GM23338 (cell line): Measurements from ENCODE around the gene SPATA31D4. TPM values are rescaled to one million over a fixed set of nuclear protein-coding genes. Genes with fewer than 3 reads are reported as not detected.

Source experiments
- ATAC-seq: fragments of 200-7000 bp; cut with Tn5 transposase; 3 replicates; pipeline ENCODE4 v1.9.1; 2020
- DNase-seq: peaks from one replicate; pipeline ENCODE4 v3.0.0-alpha.2; 2015; ENCODE audit warnings: low spot score
- H2AFZ ChIP-seq: fragments of 200-600 bp; sonication (generic); 2 replicates; pipeline ENCODE4 v1.8.0; 2016; ENCODE audit warnings: antibody characterized with exemption, mild to moderate bottlenecking, moderate library complexity
- H3F3A ChIP-seq: fragments of 200-600 bp; sonication (generic); replicated peaks from 2 replicates; pipeline ENCODE4 v1.8.0; 2017; ENCODE audit warnings: antibody characterized with exemption, mixed run types, low read depth
- H3K27ac ChIP-seq: fragments of 200-600 bp; sonication (generic); 2 replicates; pipeline ENCODE4 v1.6.1; 2016; ENCODE audit warnings: low read depth
- H3K27me3 ChIP-seq: fragments of 200-600 bp; sonication (generic); 2 replicates; pipeline ENCODE4 v1.8.0; 2016; ENCODE audit warnings: mild to moderate bottlenecking, mixed run types, moderate library complexity; ENCODE audit not compliant: insufficient read depth
- H3K36me3 ChIP-seq: fragments of 200-600 bp; sonication (generic); 2 replicates; pipeline ENCODE4 v1.8.0; 2016; ENCODE audit warnings: mild to moderate bottlenecking; ENCODE audit not compliant: insufficient read depth
- H3K4me1 ChIP-seq: fragments of 200-600 bp; sonication (generic); 2 replicates; pipeline ENCODE4 v1.8.0; 2016; ENCODE audit warnings: mild to moderate bottlenecking, moderate library complexity; ENCODE audit not compliant: insufficient read depth
- H3K4me2 ChIP-seq: fragments of 200-600 bp; sonication (generic); 2 replicates; pipeline ENCODE4 v1.7.1; 2017; ENCODE audit warnings: mixed run types
- H3K4me3 ChIP-seq: fragments of 200-600 bp; sonication (generic); 2 replicates; pipeline ENCODE4 v1.6.1; 2016; ENCODE audit warnings: mixed run types
- H3K79me2 ChIP-seq: fragments of 200-600 bp; sonication (generic); replicated peaks from 2 replicates; pipeline ENCODE4 v1.8.0; 2017; ENCODE audit warnings: mild to moderate bottlenecking; ENCODE audit not compliant: insufficient read depth
- H3K9me2 ChIP-seq: fragments of 200-600 bp; sonication (generic); 2 replicates; pipeline ENCODE4 v1.8.0; 2017; ENCODE audit not compliant: insufficient read depth
- H4K20me1 ChIP-seq: fragments of 200-600 bp; sonication (generic); replicated peaks from 2 replicates; pipeline ENCODE4 v1.8.0; 2017; ENCODE audit warnings: mild to moderate bottlenecking; ENCODE audit not compliant: insufficient read depth
- H3K27ac Mint-ChIP-seq: 2 replicates; pipeline ENCODE4 v1.8.0; 2020; ENCODE audit warnings: inconsistent platforms, mild to moderate bottlenecking, moderate library complexity, mixed read lengths
- H3K27me3 Mint-ChIP-seq: 3 replicates; pipeline ENCODE4 v1.8.0; 2022; ENCODE audit warnings: low read depth, mild to moderate bottlenecking, moderate library complexity, mixed read lengths, inconsistent platforms; ENCODE audit not compliant: insufficient read depth, poor library complexity
- H3K36me3 Mint-ChIP-seq: 3 replicates; pipeline ENCODE4 v1.8.0; 2021; ENCODE audit warnings: low read depth, mild to moderate bottlenecking, inconsistent platforms, moderate library complexity, mixed read lengths
- H3K4me1 Mint-ChIP-seq: 3 replicates; pipeline ENCODE4 v1.8.0; 2020; ENCODE audit warnings: mild to moderate bottlenecking, inconsistent platforms, mixed read lengths
- H3K4me3 Mint-ChIP-seq: 3 replicates; pipeline ENCODE4 v1.8.0; 2021; ENCODE audit warnings: moderate library complexity, mild to moderate bottlenecking, inconsistent platforms, mixed read lengths
- H3K9me3 Mint-ChIP-seq: 3 replicates; pipeline ENCODE4 v1.8.0; 2020; ENCODE audit warnings: moderate library complexity, mild to moderate bottlenecking, inconsistent platforms, mixed read lengths
- CREB1 ChIP-seq: fragments of 250-450 bp; sonication (Bioruptor Pico); IDR thresholded peaks from 2 replicates; pipeline ENCODE4 v1.5.0; 2020; ENCODE audit warnings: low read depth, mild to moderate bottlenecking, moderate library complexity
- EZH2 ChIP-seq: fragments of 200-600 bp; sonication (generic); IDR thresholded peaks from one replicate; pipeline ENCODE4 v1.8.0; 2017; ENCODE audit warnings: antibody characterized with exemption, mild to moderate bottlenecking, low read depth; ENCODE audit not compliant: unreplicated experiment
- EZH2phosphoT487 ChIP-seq: fragments of 200-600 bp; sonication (generic); IDR thresholded peaks from one replicate; pipeline ENCODE4 v1.8.1; 2018; ENCODE audit warnings: antibody characterized with exemption; ENCODE audit not compliant: unreplicated experiment
- JUNB ChIP-seq: IDR thresholded peaks from one replicate; pipeline ENCODE4 v1.6.1; 2016; ENCODE audit warnings: antibody characterized with exemption; ENCODE audit not compliant: unreplicated experiment
- NANOG ChIP-seq: IDR thresholded peaks from 2 replicates; pipeline ENCODE4 v1.6.1; 2016; ENCODE audit warnings: antibody characterized with exemption, borderline replicate concordance
- REST ChIP-seq: IDR thresholded peaks from one replicate; pipeline ENCODE4 v1.6.1; 2018; ENCODE audit warnings: antibody characterized with exemption; ENCODE audit not compliant: unreplicated experiment
- STAT1 ChIP-seq: IDR thresholded peaks from one replicate; pipeline ENCODE4 v1.6.1; 2016; ENCODE audit warnings: antibody characterized with exemption; ENCODE audit not compliant: unreplicated experiment
- ZNF114 ChIP-seq: fragments of 250-450 bp; sonication (Bioruptor Pico); IDR thresholded peaks from 2 replicates; pipeline ENCODE4 v1.5.0; 2020; ENCODE audit warnings: mild to moderate bottlenecking, moderate library complexity
- ZNF331 ChIP-seq: fragments of 250-450 bp; sonication (Bioruptor Pico); IDR thresholded peaks from 2 replicates; pipeline ENCODE4 v1.5.0; 2020; ENCODE audit warnings: low read depth, mild to moderate bottlenecking, moderate library complexity
- ZNF462 ChIP-seq: fragments of 250-450 bp; sonication (Bioruptor Pico); IDR thresholded peaks from 2 replicates; pipeline ENCODE4 v1.5.0; 2020; ENCODE audit warnings: mild to moderate bottlenecking, moderate library complexity
- polyA plus RNA-seq: library from polyadenylated mRNA; unstranded; fragments of >200 nt; fragmentation: Nextera tagmentation; extraction: Ambion mirVana; gene quantifications from 2 replicates; pipeline ENCODE4 v1.2.1, GENCODE V29; 2016
- total RNA-seq: library from RNA; depleted of rRNA; stranded (reverse); fragments of >200 nt; shearing (Covaris generic); gene quantifications from 2 replicates; pipeline ENCODE4 v1.2.3, GENCODE V29; 2014

SPATA31D4 gene
- total and polyA plus RNA-seq, 2 experiments from 2014 or later: not detected

GRCh38 chr9:81886665-81887064 lies 41.6 kb upstream of the SPATA31D4 start (continued):
- TF ChIP-seq ZNF462 (CRISPR knock-in tag): no peak
- TF ChIP-seq EZH2phosphoT487: no peak
- no peak for TF ChIP-seq ZNF114 (CRISPR knock-in tag)

- Mint-ChIP-seq H3K27ac (no peak overlapping the region), H3K9me3 (no peaks in the 10 kb centered on the region), H3K27me3 (peaks cover 2% of the 10 kb centered on the region), H3K4me1 (no peaks in the 10 kb centered on the region), H3K4me3 (no peak overlapping the region), H3K36me3 (no peaks in the 10 kb centered on the region)
- no peaks in the 10 kb centered on the region for H3K4me1 ChIP-seq
- no peaks in the 10 kb centered on the region for H4K20me1 ChIP-seq
- no peak overlapping the region for H3K27ac ChIP-seq
- no peaks in the 10 kb centered on the region for H3K27me3 ChIP-seq
- H3K4me2 ChIP-seq: no peak overlapping the region
- no peak overlapping the region for H3K4me3 ChIP-seq
- H3F3A ChIP-seq: no peaks in the 10 kb centered on the region
- no peaks in the 10 kb centered on the region for H3K36me3 ChIP-seq
- DNase-seq: no peak
- H2AFZ ChIP-seq: no peak overlapping the region
- H3K9me2 ChIP-seq: peaks cover 8% of the 10 kb centered on the region; the same call in 1 of the 2 replicates
- ATAC-seq: no peak
- H3K79me2 ChIP-seq: no peaks in the 10 kb centered on the region
- no peak for TF ChIP-seq EZH2
- no peak for TF ChIP-seq STAT1
- no peak for TF ChIP-seq EZH2phosphoT487
- TF ChIP-seq CREB1 (CRISPR knock-in tag): no peak
- TF ChIP-seq REST: no peak
- no peak for TF ChIP-seq ZNF331 (CRISPR knock-in tag)
- TF ChIP-seq NANOG: no peak
- TF ChIP-seq JUNB: no peak
Observed at GRCh38 chr9:81890104-81890503, 38.1 kb upstream of the SPATA31D4 start.
